NCI-H1048 (cell line): Measurements from ENCODE around the gene GFM1.

Experiments used
- DNase-seq: peaks from one replicate; lab custom pipeline; 2025; lab: John Stamatoyannopoulos, UW

Gene GFM1

DNA sequence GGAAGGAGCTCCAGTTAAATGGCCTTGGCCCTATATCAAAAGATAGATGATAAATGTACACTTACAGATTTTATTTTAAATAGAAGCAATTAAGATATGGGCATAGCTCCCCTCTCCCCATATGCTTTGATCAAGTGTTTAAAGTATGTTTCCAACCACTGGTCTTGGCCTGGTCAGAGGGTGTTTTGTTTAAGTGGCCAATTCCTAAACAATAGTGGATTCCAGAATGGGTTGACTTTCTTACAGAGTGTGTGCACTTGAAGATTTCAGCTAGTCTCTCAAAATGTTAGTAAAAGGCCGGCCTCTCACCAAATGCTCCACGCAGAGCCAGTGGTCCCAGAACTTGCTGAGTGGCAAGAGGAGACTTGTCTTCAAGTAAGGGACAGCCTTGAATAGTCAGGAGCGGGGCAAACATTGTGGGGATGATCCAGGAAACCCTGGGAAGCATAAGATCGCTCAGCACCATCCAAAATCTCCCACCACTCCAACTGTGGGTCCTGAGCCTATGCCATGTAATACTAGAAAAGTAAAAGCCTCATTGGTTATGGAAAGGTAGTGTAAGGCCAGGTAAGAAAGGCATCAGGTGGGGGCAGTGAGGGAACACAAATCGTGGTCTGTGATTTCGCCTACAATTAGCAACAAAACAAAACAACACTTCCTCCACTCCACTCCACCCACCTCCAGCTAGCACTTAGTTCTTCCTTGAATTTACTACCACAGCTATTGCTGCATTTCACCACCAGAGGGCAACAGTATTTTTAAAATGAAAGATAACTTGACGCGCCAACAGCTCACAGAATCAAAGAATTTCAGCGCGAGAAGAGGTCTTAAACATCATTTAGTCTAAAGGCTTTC is 83.1 kb downstream of the GFM1 start:
- DNase-seq, result peak; percentile 1

DNA sequence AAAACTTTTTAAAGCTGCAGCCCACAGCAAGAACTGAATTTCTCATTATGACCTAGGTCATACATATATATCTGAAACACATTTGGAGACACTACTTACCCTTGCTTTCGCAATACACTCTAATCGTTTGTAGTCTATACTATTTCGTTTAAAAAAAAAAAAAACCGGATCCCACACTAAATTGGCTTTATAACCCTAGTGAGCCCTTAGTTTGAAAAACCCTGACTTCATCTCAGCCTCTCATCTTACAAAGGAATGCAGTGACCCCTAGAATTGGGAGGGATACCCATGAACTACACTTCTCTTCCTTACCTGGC is 83.7 kb downstream of the GFM1 start:
- no peak for DNase-seq

DNA sequence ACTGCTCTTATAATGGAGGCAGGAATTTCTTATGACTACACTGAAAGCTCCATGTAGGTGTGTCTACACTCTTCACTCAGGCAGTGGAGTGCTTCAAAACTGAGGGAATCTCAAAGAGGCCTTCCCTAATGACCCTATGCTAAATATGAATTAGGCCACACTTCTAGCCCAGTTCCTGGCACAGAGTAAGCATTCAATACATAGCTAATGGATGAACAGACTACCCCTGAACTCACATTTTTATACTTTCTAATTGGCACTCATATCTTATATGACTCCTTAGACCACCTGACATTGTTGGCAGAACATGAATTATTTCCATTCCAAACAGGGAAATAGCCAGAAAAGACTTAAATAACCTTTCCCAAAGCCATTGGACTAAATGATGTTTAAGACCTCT is 84.5 kb downstream of the GFM1 start:
- no peak for DNase-seq

DNA sequence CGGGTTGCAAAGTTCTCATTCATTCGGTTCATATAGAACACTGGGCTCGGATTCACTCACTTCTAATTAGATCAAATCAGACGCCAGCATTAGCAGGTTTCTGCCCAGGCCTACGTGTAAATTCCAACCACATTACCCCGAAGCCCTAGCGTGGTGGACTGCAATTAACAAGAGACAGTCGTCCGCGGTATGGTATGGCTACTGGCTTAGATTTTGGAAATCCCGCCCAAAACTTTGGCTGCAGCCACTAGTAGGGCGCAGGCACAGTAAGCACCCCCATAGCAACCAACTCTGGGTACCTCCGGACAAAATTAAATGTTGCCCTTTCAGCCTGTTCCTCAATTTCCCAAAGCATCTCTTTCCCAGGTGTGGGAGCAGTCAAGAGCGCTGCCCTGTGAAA is 87.2 kb downstream of the GFM1 start:
- DNase-seq, result no peak

DNA sequence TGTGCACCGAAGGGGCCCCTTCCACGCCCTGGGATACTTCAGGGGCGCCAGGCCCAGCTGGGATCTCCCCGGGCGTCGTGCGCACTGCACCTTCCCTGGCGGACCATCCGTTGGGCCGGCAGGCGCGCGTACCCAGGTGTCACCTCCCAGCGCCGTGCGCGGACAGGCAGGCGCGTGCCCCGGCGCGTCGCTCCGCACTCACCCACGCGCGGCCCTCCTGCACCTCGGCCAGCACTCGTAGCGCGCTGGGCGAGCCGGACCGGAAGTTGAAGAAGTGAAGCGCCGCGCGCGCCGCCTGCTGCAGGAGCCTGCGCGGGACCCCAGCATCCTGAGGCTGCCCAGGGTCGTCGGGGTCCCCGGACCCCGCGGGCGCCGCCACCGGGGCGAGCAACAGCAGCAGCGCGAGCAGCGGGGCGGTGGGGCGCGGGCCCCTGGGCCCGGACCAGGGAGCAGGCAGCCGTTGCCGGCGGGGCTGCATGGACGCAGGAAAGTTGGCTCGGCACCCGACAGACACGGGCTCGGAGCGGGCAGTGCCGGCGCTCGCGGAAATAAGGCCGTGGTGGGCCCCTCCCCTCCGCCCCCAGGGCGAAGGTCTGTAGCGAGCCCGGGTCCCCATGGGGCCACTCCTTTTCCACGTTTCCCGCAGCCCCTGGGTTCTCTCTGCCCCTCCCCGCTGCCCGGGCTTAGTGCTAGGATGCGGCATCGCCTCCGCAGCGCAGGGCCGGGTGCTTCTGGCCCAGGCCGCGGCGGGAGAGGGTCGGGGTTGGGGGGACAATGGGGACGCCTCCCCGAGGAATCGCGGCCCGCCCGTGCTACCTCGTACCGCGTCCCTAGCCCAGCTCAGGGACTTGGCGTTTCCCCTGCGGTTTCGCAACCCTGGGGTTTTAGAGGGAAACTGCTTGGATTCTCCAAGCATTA is 87.9 kb downstream of the GFM1 start, which contains the start of gene RARRES1:
TSS of gene RARRES1 (minus strand) at position 520 of the 918 bp plus-strand sequence. CDS start at position 478, 42 bp downstream.
- DNase-seq, result no peak

DNA sequence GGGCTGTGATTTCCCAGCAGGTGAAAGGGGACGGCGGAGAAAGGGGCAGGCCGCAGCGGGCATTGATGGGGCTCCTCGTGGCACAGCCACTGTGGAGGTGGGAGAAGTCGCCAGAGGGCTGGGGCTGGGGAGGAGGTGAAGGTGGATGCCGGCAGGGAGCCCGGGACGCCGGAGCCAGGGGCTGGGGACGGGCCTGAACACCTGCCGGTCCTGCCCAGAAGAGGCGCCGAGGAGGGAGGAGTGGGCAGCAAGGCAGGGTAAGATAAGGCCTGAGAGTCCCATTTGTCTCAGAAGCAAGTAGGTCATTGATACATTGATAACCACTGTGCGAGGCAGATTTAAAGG is 88.5 kb downstream of the GFM1 start:
- DNase-seq, result no peak

DNA sequence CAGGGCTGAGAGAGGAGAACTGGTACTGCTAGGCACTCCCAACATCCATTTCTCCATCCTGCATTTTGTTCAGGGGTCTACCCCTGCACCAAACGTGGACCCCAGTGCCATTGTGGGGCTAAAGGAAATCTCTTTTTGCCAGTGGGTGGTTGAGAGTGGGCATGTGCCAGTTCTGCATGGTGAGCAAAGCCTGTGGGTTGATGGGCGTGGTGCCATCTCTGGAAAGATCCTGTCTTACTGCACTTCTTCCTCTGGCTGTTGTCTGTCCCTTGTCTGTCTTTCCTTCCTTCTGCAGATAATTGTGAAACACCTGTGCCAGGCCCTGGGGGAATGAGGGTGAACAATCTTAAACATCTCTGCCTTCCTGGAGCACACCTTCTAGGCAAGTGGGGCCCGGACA is 89.3 kb downstream of the GFM1 start:
- no peak for DNase-seq

DNA sequence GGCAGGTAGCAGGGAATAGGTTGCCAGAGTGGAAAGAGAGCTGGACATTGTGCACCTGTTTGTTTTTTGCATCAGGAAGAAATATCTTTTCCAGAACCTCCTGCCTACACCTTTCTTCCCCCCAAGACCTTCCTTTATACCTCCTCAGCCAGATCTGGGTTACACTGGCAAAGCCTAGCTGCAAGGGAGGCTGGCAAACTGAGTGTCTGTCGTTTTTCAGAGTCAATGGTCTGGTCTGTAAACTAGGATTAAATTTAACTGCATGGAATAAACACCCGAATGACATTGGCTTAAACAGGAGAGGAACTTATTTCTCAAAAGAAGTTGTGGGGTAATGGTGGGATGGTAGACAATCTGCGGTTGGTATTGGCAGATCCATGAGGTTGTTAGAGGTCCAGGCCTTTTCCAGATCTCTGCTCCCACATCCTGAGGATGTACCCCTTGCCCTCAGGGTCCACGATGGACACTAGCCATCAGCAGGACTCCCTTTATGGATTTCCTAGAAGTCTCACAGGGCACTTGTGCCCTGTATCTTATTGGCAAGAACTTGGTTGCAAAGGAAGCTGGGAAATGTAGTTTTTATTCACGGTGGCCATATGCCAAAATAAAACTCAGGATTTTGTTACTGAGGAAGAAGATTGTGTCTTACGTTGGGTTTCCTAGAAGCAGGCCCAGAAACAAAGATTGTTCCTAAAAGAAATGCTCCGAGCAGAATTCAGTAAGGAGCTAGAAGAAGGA is 91.1 kb downstream of the GFM1 start:
- no peak for DNase-seq

DNA sequence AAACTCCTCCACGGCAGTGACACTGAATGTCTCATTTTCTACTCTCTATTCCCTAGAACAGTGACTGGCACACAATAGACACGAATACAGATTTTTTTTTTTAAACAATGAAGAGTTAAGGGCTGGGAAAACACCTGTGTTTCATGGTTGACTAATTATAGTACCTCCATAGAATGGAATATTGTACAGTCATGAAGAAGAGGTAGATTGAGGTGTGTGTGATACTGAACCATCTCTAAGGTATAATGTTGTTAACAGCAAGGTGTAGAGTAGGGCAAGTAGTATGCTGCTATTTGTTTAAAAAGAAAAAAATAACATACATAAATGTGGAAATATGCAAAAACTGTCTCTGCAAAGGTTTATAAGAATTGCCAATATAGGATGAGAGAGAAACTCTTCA is 93.1 kb downstream of the GFM1 start:
- no peak for DNase-seq

DNA sequence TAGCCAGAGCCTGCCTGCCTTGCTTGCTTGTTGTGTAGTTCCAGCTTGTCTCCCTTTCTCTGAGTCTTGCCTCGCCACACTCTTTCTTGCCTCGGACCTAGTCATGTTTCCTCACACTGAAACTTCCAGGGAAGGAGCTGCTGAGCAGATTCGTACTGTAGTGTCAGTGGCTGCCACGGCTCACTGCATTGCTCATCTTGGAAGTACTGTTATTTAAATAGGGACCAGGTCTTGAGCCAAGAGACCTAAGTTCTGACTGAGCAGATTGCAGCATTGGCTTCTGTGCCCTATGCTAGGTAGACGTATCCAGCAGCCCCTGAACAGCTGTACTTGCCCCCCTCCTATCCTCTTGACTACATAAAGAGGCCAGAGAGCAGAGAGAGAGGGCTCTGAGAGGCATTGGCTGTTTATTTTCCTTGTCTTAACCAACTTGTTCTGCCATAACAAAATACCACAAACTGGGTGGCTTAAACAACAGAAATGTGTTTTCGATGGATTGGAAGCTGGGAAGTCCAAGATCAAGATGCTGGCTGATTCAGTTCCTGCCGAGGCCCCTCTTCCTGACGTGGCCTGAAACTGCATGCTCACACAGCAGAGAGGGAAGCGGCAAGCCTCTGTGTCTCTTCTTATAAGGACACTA is 93.8 kb downstream of the GFM1 start:
- DNase-seq, result no peak

DNA sequence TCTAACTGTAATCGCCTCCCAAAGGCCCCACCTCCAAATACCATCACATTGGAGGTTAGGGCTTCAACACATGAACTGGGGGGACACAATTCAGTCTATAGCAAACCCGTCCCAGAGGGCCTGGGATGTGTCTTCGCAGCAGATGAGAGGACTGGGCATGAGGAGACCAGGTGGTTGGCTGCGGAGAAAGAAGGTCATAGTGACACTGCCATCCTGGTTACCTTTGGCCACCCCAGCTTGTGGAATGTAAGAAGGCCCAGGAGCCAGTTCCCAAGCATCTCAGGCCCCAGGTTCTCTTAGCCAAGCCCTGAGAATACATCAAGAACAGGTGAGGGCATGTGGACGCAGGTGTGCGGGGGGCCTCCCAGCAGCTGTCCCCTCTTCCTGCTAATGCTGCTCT is 94.3 kb downstream of the GFM1 start:
- DNase-seq, result no peak

DNA sequence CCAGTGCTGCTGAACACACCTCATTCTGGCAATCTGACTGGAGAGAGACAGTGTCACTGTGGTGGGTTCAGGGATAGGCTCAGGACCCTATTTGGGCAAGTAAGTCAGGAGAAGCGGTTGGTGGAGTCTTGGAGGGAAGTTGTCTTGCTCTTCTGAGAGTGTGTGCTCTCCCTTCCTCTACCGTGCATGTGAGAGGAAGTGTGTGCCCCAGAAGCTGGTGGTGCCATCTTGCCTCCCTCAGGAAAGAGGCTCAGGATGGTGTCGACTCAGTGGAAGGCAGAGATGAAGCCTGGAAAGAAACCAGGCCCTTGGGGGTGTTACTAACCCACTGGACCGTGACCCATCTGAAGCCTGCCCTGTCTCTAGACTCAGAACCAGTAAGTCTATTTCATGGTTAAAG is 94.8 kb downstream of the GFM1 start:
- no peak for DNase-seq

DNA sequence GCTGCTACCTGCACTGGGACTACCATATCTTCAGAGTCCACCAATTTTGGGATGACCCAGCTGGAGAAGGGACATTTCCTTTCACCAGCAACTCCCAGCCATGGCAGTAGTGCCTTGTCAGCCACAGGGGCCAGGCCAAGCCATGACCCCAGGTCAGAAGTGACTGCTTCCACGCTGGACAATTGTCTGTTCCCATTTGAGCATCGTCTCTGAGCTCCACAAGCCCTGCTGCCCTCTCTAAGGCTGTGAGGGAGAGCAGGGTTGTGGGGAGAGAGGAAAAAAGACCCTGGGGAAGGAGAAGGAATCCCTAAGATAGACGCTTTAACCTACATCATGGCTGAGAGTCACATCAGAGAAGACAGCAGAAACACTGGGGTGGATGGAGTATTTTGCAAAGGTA is 95.3 kb downstream of the GFM1 start:
- no peak for DNase-seq
